ENCODE data around the gene INPP5A. TPM values are rescaled to one million over a fixed set of nuclear protein-coding genes. Genes with fewer than 3 reads are reported as not detected.

Gene INPP5A
- total and polyA plus RNA-seq, 7 donors, result 15.1 to 48.8 (median 40.9) TPM

DNA sequence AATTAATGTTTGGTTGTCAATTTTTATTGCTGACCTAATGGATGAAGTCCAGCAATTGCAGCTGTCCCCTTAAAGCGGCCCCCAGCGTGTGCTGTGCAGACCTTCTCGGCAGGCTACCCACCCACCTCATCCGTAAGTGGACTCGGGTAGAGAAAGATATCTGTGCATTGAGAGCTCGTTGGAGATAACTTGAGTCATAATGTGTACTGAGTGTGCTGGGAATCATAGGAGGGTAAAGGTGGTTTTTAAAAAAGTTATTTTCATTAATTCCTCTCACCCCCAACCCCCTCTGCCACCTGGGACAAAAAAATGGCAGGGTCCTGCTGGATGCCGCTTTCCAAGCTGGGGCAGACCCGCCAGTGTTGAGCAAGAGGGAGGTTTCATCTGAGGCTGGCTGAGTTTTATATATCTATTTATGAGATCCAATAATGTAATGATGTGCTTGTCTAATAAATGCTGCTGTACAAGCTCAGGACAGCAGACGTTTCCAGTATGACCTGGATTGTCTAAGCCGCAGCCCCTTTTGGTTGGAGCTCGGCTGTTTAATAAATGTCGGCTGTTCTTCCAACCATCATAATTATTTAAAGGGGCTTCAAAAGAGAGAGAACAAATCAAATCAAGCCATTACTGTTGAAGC is 129.2 kb downstream of the INPP5A start:
- ATAC-seq (no peak), DNase-seq (peak in 1 of 2 donors; percentile 24)
- Histone ChIP-seq H3K4me1 (no peaks in the 10 kb centered on the region), H3K27ac (no peak overlapping the region), H3K36me3 (ENCODE audit: insufficient read depth in 1 of 2, low read depth in 1 of 2) (peaks cover 0 to 7% of the 10 kb centered on the region in 2 donors), H3K4me3 (no peak overlapping the region), H3K9me3 (no peaks in the 10 kb centered on the region), H3K27me3 (ENCODE audit: insufficient read depth in 3 of 3, low read length in 2 of 3) (no peaks in the 10 kb centered on the region)
- 83 to 94% (median 87%) methylated on average over 12 of the region's 12 CpGs for WGBS, 3 donors
- TF ChIP-seq, protein P1, sequence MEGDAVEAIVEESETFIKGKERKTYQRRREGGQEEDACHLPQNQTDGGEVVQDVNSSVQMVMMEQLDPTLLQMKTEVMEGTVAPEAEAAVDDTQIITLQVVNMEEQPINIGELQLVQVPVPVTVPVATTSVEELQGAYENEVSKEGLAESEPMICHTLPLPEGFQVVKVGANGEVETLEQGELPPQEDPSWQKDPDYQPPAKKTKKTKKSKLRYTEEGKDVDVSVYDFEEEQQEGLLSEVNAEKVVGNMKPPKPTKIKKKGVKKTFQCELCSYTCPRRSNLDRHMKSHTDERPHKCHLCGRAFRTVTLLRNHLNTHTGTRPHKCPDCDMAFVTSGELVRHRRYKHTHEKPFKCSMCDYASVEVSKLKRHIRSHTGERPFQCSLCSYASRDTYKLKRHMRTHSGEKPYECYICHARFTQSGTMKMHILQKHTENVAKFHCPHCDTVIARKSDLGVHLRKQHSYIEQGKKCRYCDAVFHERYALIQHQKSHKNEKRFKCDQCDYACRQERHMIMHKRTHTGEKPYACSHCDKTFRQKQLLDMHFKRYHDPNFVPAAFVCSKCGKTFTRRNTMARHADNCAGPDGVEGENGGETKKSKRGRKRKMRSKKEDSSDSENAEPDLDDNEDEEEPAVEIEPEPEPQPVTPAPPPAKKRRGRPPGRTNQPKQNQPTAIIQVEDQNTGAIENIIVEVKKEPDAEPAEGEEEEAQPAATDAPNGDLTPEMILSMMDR (IDR thresholded peaks at IDR 0.05), result no peak
- intact Hi-C loops (cut with DNase I), result no loop called here

DNA sequence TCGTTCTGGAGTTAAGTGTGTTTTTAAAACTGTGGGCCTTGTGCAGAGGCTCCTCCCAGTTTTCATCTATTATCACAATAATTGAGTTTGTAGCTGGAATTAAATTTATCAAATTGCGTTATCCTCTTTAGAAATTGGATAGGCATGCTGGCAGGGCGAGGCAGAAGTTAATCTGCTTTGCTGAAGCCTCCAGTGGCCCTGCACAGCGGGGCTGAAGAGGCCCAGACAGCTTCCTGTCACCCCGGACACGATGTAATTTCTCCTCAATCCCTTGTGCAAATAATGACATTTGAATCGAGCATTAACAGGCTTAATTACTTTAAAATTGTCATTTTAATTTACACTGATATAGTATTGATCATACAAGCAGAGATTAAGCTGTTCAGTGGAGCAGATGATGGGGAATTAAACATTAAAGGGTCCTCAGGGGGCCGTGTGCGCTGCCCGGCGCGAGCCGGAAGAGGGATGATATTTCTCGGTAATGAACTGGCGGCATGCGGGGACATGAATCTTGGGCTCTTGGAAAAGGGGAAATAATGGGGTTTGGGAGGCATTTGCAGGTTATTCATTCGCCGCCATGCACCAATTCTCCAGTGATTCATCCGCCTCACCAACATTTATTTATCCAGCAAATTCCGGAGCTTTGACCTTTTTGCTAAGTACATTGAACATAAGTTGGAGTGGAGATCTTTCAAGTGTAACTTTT is 129.9 kb downstream of the INPP5A start:
- H3K27ac ChIP-seq, result no peak overlapping the region
- DNase-seq, result peak in 1 of 2 donors; percentile 19
- H3K36me3 ChIP-seq (ENCODE audit: insufficient read depth in 1 of 2, low read depth in 1 of 2), result peaks cover 0 to 7% of the 10 kb centered on the region in 2 donors
- H3K27me3 ChIP-seq (ENCODE audit: insufficient read depth in 3 of 3, low read length in 2 of 3), result no peaks in the 10 kb centered on the region
- no peak for ATAC-seq
- no peaks in the 10 kb centered on the region for H3K9me3 ChIP-seq
- no peaks in the 10 kb centered on the region for H3K4me1 ChIP-seq
- intact Hi-C loops (cut with DNase I), result no loop called here
- 86 to 89% (median 89%) methylated on average over 20 of the region's 20 CpGs for WGBS, 3 donors
- no peak overlapping the region for H3K4me3 ChIP-seq
- TF ChIP-seq, protein P1 (IDR thresholded peaks at IDR 0.05), result no peak

DNA sequence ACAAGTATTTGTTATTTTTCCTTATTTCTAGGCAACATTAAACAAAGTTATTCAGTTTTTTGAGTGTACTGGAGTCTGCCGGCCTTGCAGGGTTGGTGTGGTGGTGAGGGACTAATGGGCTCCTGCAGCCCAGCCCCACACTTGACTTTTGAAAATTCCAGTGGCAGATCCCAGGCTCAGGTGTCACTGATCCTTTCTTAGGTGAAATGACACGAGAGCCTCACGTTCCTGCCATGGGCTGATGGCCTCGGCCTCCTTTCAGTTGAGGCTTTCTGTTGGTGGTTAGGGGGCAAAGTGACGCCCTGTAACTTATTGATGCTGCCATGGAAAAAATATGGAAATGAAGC is 130.4 kb downstream of the INPP5A start:
- no peak overlapping the region for H3K4me3 ChIP-seq
- intact Hi-C loops (cut with DNase I), result no loop called here
- ATAC-seq (no peak), DNase-seq (peak in 1 of 2 donors; percentile 19)
- H3K27ac ChIP-seq, result no peak overlapping the region
- no peaks in the 10 kb centered on the region for H3K27me3 ChIP-seq (ENCODE audit: insufficient read depth in 3 of 3, low read length in 2 of 3)
- H3K36me3 ChIP-seq (ENCODE audit: insufficient read depth in 1 of 2, low read depth in 1 of 2), result peaks cover 0 to 5% of the 10 kb centered on the region in 2 donors
- TF ChIP-seq, protein P1 (IDR thresholded peaks at IDR 0.05), result no peak
- no peaks in the 10 kb centered on the region for H3K4me1 ChIP-seq
- no peaks in the 10 kb centered on the region for H3K9me3 ChIP-seq
- 72 to 88% (median 86%) methylated on average over 5 of the region's 5 CpGs for WGBS, 3 donors

DNA sequence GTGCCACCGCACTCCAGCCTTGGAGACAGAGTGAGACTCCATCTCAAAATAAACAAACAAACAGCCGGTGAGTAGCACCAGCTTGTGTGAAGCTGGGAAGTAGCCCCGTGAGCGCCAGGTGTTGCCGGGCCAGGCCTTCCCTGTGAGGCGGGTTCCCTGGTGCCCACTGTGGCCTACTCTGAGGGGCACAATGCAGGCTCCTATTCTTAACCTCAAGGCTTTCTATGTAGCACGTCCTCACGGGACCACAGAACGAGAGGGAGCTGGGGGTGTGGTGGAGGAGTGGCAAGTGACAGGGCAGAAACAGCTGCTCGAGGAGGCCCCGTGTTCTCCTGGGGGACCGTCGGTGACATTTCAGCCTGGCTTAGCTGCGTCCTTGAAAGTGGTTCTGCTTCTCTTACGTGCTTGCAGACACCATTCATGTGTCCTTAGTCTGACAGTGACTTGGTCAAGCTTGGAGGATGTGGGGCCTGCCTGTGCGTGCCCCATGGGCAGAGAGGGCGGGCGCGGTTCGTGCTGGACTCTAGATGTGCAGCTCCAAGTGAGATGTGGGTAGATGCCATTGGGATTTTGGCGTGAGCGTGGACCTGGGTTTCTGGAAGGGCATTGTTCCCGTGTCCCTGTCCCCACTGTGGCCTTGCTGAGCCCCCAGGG is 131.7 kb downstream of the INPP5A start:
- DNase-seq (peak in 1 of 2 donors; percentile 33), ATAC-seq (peak in 2 of 4 donors; percentile 30 to 42)
- Histone ChIP-seq H3K27ac (no peak overlapping the region), H3K4me3 (no peak overlapping the region), H3K27me3 (ENCODE audit: insufficient read depth in 3 of 3, low read length in 2 of 3) (no peaks in the 10 kb centered on the region), H3K36me3 (ENCODE audit: insufficient read depth in 1 of 2, low read depth in 1 of 2) (no peaks in the 10 kb centered on the region), H3K4me1 (no peaks in the 10 kb centered on the region), H3K9me3 (no peaks in the 10 kb centered on the region)
- 74 to 84% (median 81%) methylated on average over 23 of the region's 23 CpGs for WGBS, 3 donors
- TF ChIP-seq, protein P1 (IDR thresholded peaks at IDR 0.05), result no peak
- intact Hi-C loops (cut with DNase I), result no loop called here
